ENCODE results near the gene SPEN. TPM values are rescaled to one million over a fixed set of nuclear protein-coding genes. Genes with fewer than 3 reads are reported as not detected.

SPEN gene
- total and polyA plus RNA-seq, 2 experiments from 2014 or later = 14.9 to 43.6 TPM

DNA sequence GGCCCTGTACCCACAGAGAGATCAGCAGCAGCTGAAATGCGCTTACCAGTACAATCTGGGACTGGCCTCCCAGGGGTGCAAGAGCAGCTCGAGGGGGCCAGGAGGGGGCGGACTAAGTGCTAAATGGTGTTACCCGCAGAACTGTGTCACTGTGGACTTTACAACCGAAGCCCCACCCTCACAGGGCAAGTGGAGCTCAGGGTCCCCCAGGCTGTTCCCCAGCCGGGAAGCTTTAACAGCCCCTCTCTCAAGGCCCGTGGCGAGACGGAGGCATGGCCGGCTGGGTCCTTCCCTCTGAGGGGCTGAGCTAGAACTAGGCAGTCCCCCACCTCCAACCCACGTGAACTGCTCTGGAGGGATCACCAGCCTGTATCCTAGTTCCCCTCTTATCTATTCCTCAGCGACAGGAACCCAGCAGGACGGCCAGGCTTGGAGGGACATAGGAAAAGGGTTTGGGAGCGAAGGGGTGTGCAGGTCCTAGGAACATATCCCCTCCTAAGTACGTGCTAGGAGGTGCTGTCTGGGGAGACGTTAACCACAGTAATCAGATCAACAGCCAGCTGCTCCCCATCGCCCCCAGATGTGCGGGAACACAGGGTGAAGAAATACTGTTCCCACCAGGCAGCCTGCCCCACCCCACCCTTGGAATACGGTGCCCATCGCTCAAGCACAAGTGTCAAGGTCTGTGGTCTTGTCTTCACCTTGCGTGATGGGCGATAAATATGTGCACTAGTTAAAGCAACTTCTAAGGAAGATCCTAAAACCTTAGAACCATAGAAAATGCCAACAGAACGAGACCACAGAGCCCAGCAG, 104.0 kb downstream of the SPEN start:
- Histone ChIP-seq H3K79me2 (replicated peaks; ENCODE audit: insufficient read depth) (peaks cover 29% of the 10 kb centered on the region), H3K27me3 (ENCODE audit: insufficient read depth) (no peaks in the 10 kb centered on the region), H2AFZ (no peak overlapping the region), H3K4me3 (no peak overlapping the region), H3F3A (replicated peaks; ENCODE audit: low read depth) (no peaks in the 10 kb centered on the region), H3K36me3 (ENCODE audit: insufficient read depth) (no peaks in the 10 kb centered on the region; the same call in 1 of the 2 replicates), H3K4me1 (ENCODE audit: insufficient read depth) (peaks cover 33% of the 10 kb centered on the region), H3K27ac (ENCODE audit: low read depth) (no peak overlapping the region), H3K4me2 (no peak overlapping the region), H4K20me1 (replicated peaks; ENCODE audit: insufficient read depth) (peaks cover 3% of the 10 kb centered on the region), H3K9me2 (ENCODE audit: insufficient read depth) (no peaks in the 10 kb centered on the region)
- H3K27me3 Mint-ChIP-seq (ENCODE audit: insufficient read depth, low read depth, poor library complexity) = peaks cover 11% of the 10 kb centered on the region
- H3K4me1 Mint-ChIP-seq = peaks cover 61% of the 10 kb centered on the region
- peak overlapping the region; percentile 53; the same call in 1 of the 2 replicates for H3K27ac Mint-ChIP-seq
- peaks cover 11% of the 10 kb centered on the region for H3K36me3 Mint-ChIP-seq (ENCODE audit: low read depth)
- no peaks in the 10 kb centered on the region for H3K9me3 Mint-ChIP-seq
- DNase-seq (ENCODE audit: low spot score) (peak; percentile 29), ATAC-seq (peak; percentile 4; the same call in 1 of the 3 replicates)
- H3K4me3 Mint-ChIP-seq = no peak overlapping the region
- TF ChIP-seq ZNF114 (CRISPR knock-in tag; IDR thresholded peaks at IDR 0.05) (no peak), ZNF331 (CRISPR knock-in tag; IDR thresholded peaks at IDR 0.05; ENCODE audit: low read depth) (no peak), EZH2phosphoT487 (IDR thresholded peaks at IDR 0.05; ENCODE audit: unreplicated experiment) (no peak)
- TF ChIP-seq, protein P1, sequence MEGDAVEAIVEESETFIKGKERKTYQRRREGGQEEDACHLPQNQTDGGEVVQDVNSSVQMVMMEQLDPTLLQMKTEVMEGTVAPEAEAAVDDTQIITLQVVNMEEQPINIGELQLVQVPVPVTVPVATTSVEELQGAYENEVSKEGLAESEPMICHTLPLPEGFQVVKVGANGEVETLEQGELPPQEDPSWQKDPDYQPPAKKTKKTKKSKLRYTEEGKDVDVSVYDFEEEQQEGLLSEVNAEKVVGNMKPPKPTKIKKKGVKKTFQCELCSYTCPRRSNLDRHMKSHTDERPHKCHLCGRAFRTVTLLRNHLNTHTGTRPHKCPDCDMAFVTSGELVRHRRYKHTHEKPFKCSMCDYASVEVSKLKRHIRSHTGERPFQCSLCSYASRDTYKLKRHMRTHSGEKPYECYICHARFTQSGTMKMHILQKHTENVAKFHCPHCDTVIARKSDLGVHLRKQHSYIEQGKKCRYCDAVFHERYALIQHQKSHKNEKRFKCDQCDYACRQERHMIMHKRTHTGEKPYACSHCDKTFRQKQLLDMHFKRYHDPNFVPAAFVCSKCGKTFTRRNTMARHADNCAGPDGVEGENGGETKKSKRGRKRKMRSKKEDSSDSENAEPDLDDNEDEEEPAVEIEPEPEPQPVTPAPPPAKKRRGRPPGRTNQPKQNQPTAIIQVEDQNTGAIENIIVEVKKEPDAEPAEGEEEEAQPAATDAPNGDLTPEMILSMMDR (conservative IDR thresholded peaks at IDR 0.05; ENCODE audit: low read depth in 2 of 2) = peak in 1 of 2 experiments; percentile 35; a peak in 2 of 4 replicates

DNA sequence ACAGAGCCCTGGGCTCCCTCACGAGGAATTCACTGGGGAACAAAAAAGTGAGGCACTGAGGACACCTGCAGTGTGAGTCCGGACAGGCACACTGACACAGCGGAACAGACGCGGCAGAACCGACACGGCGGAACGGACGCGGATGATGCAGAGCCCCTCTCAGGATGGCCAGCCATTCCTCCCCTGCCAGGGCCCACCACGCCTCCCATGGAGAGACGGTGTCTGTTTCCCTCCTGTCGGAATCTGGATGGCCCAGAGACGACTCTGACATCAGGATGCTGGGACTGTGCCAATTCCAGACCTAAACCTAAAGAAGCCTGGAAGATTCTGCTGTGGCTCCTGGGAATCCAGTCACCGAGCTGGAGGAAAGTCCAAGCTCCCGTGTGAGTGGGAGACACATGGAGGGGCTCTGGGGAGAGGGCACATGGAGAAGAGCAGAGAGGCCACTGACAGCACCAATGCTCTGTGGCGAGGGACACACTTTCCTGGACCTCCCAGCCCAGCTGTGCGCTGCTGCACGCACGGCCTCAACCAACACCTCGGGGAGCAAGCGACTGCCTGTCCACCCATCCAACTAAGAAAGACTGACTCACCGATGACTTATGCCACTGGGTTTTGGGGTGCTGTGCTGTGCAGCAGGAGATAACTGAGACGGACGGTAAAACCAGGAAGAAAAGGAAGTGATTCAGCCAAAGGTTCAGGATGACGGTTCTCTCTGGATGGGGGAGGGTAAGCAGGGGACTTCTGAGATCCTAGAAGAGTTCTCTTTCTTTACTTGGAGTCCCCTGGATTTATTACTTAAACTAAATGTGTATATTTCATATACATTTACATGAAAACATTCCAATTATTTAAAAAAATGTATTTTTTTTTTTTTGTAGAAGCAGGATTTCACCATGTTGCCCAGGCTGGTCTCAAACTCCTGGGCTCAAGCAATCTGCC, 105.1 kb downstream of the SPEN start:
- H3K4me1 Mint-ChIP-seq = peaks cover 66% of the 10 kb centered on the region
- no peak overlapping the region for H3K4me3 Mint-ChIP-seq
- no peak overlapping the region for H3K4me3 ChIP-seq
- ATAC-seq (no peak), DNase-seq (ENCODE audit: low spot score) (peak; percentile 13)
- peaks cover 33% of the 10 kb centered on the region for H3K4me1 ChIP-seq (ENCODE audit: insufficient read depth)
- H3K36me3 Mint-ChIP-seq (ENCODE audit: low read depth) = peaks cover 9% of the 10 kb centered on the region
- H3K4me2 ChIP-seq = no peak overlapping the region
- H3K27me3 Mint-ChIP-seq (ENCODE audit: insufficient read depth, low read depth, poor library complexity) = peaks cover 14% of the 10 kb centered on the region
- H3K9me2 ChIP-seq (ENCODE audit: insufficient read depth) = no peaks in the 10 kb centered on the region
- no peaks in the 10 kb centered on the region; the same call in 1 of the 2 replicates for H3K36me3 ChIP-seq (ENCODE audit: insufficient read depth)
- no peak overlapping the region for H2AFZ ChIP-seq
- peak overlapping the region; percentile 71; the same call in 1 of the 2 replicates for H3K27ac Mint-ChIP-seq
- H3K9me3 Mint-ChIP-seq = no peaks in the 10 kb centered on the region
- no peak overlapping the region for H3K27ac ChIP-seq (ENCODE audit: low read depth)
- H3K27me3 ChIP-seq (ENCODE audit: insufficient read depth) = no peaks in the 10 kb centered on the region
- peaks cover 32% of the 10 kb centered on the region for H3K79me2 ChIP-seq (replicated peaks; ENCODE audit: insufficient read depth)
- H3F3A ChIP-seq (replicated peaks; ENCODE audit: low read depth) = no peaks in the 10 kb centered on the region
- peaks cover 3% of the 10 kb centered on the region for H4K20me1 ChIP-seq (replicated peaks; ENCODE audit: insufficient read depth)
- TF ChIP-seq, protein P1 (conservative IDR thresholded peaks at IDR 0.05; ENCODE audit: low read depth in 2 of 2) = peak in 1 of 2 experiments; percentile 33; a peak in 2 of 4 replicates
- TF ChIP-seq NANOG (IDR thresholded peaks at IDR 0.05; ENCODE audit: borderline replicate concordance) (no peak), ZNF331 (CRISPR knock-in tag; IDR thresholded peaks at IDR 0.05; ENCODE audit: low read depth) (no peak), POLR2AphosphoS5 (IDR thresholded peaks at IDR 0.05; ENCODE audit: low read depth) (no peak), EZH2phosphoT487 (IDR thresholded peaks at IDR 0.05; ENCODE audit: unreplicated experiment) (no peak), REST (IDR thresholded peaks at IDR 0.05; ENCODE audit: unreplicated experiment) (no peak), STAT1 (IDR thresholded peaks at IDR 0.05; ENCODE audit: unreplicated experiment) (no peak), ZNF114 (CRISPR knock-in tag; IDR thresholded peaks at IDR 0.05) (no peak)

Measured in GM23338 (cell line).